ENCODE data around the gene MRPS22.
A peak's percentile ranks its signal among the peaks of the same experiment; 100 is the strongest.

- TF ChIP-seq CTCF (IDR thresholded peaks at IDR 0.05; ENCODE audit: low read depth, low read length, poor library complexity, severe bottlenecking): peak; percentile 53
- TF ChIP-seq EZH2phosphoT487 (IDR thresholded peaks at IDR 0.05; ENCODE audit: borderline replicate concordance, low read length): no peak
Measured at GRCh38 chr3:139353920-139354556, 10.2 kb downstream of the MRPS22 start.
